Right renal pelvis (tissue), 4 donors: Measurements from ENCODE around the gene LY6G5B. TPM values are rescaled to one million over a fixed set of nuclear protein-coding genes. Genes with fewer than 3 reads are reported as not detected.
A peak's percentile ranks its signal among the peaks of the same experiment; 100 is the strongest.
"Not testable (repeated sequence)": the region's sequence is repeated elsewhere in the genome, so short reads cannot be mapped to it uniquely, and the experiment has no call there.

Source experiments
- DNase-seq, 4 donors: peaks; one replicate each; pipeline ENCODE4 v3.0.0-alpha.2; 2013; ENCODE audit warnings: low read depth in 4 of 4, low spot score in 3 of 4, missing footprints in 1 of 4
- polyA plus RNA-seq, 4 donors: library from polyadenylated mRNA; unstranded; fragments of 120-200 nt; gene quantifications; one replicate each; pipeline ENCODE4 v1.2.1, GENCODE V29; 2013; ENCODE audit not compliant: insufficient read length in 4 of 4

Gene LY6G5B
- polyA plus RNA-seq, 4 donors, result 14.0 to 21.3 (median 15.2) TPM

GRCh38 chr6:31687860-31688693 is 18.3 kb downstream of the LY6G5B start:
- DNase-seq, result no peak

GRCh38 chr6:31689249-31690110 is 19.7 kb downstream of the LY6G5B start:
- no peak for DNase-seq

- no peak for DNase-seq
Measured at GRCh38 chr6:31690231-31691077, 20.7 kb downstream of the LY6G5B start.

GRCh38 chr6:31691078-31691463 is 21.3 kb downstream of the LY6G5B start:
- no peak for DNase-seq

- DNase-seq, result no peak
Measured at GRCh38 chr6:31691564-31692108, 21.9 kb downstream of the LY6G5B start.

GRCh38 chr6:31692353-31692752 is 22.6 kb downstream of the LY6G5B start:
- DNase-seq, result no peak

GRCh38 chr6:31692886-31693285 is 23.1 kb downstream of the LY6G5B start:
- no peak for DNase-seq

GRCh38 chr6:31693535-31693934 is 23.8 kb downstream of the LY6G5B start:
- DNase-seq, result no peak

GRCh38 chr6:31697555-31697954 is 27.8 kb downstream of the LY6G5B start:
- no peak for DNase-seq

- DNase-seq, result no peak
Measured at GRCh38 chr6:31700740-31701401, 31.1 kb downstream of the LY6G5B start.

GRCh38 chr6:31701666-31702404 is 32.1 kb downstream of the LY6G5B start:
- DNase-seq, result no peak

- no peak for DNase-seq
Measured at GRCh38 chr6:31702405-31702818, 32.6 kb downstream of the LY6G5B start.

- peak; percentile 97 to 99 (median 99) for DNase-seq
Measured at GRCh38 chr6:31702819-31703716, 33.3 kb downstream of the LY6G5B start, which contains the start of gene ABHD16A. Gene ABHD16A (minus strand): TSS chr6:31703324. CDS start chr6:31703281, 43 bp downstream.

GRCh38 chr6:31705931-31706330 is 36.2 kb downstream of the LY6G5B start:
- DNase-seq, result no peak

- no peak for DNase-seq
Measured at GRCh38 chr6:31706599-31706998, 36.8 kb downstream of the LY6G5B start, which contains the start of gene LY6G6F. Gene LY6G6F (plus strand): TSS chr6:31706866. CDS start chr6:31706907, 41 bp downstream.

- no peak for DNase-seq
Measured at GRCh38 chr6:31707701-31708100, 37.9 kb downstream of the LY6G5B start.

GRCh38 chr6:31708224-31708623 is 38.4 kb downstream of the LY6G5B start:
- no peak for DNase-seq

- DNase-seq, result not testable (repeated sequence)
Measured at GRCh38 chr6:31709157-31709556, 39.4 kb downstream of the LY6G5B start.
